ENCODE data around the gene OFD1. TPM values are rescaled to one million over a fixed set of nuclear protein-coding genes. Genes with fewer than 3 reads are reported as not detected.

The OFD1 gene
- total and polyA plus RNA-seq, 7 donors: 3.3 to 9.5 (median 8.2) TPM

- 78 to 79% (median 78%) methylated on average over 4 of the region's 4 CpGs for WGBS, 3 donors
- no peak for ATAC-seq
- intact Hi-C loops (cut with DNase I): no loop called here
These were observed 41.8 kb downstream of the OFD1 start for GRCh38 chrX:13776387-13776786.

DNA sequence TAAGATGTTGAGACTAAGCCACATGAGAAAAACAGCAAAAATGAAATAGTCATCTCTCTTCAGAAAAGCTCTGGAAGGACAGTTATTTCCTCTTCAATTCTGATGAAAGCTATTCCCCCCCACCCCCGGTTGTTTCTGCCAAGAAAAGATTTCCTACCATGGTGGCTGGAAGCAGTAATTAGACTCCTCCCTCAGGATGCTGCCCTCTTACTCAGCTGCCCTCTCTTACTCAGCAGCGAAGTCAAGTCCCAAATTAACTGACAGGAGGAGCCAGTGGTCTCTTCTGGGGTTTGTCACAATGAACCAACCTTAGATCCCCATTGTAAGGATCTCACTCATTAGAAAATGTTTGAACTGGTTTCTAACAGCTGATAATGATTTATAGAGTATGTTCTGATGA is 44.4 kb downstream of the OFD1 start:
- intact Hi-C loops (cut with DNase I): no loop called here
- no peak overlapping the region for H3K4me3 ChIP-seq
- no peaks in the 10 kb centered on the region for H3K9me3 ChIP-seq
- no peak for TF ChIP-seq CTCF (IDR thresholded peaks at IDR 0.05)
- no peak overlapping the region for H3K27ac ChIP-seq
- H3K36me3 ChIP-seq (ENCODE audit: insufficient read depth in 1 of 2, low read depth in 1 of 2): peaks cover 0 to 13% of the 10 kb centered on the region in 2 donors
- H3K27me3 ChIP-seq (ENCODE audit: insufficient read depth in 3 of 3, low read length in 2 of 3): no peaks in the 10 kb centered on the region
- WGBS, 3 donors: 18 to 29% (median 25%) methylated on average over 2 of the region's 2 CpGs
- ATAC-seq (no peak), DNase-seq (no peak)
- H3K4me1 ChIP-seq: no peaks in the 10 kb centered on the region

More at GRCh38 chrX:13776387-13776786, 41.8 kb downstream of the OFD1 start:
- Histone ChIP-seq H3K27me3 (ENCODE audit: insufficient read depth in 3 of 3, low read length in 2 of 3) (no peaks in the 10 kb centered on the region), H3K4me1 (no peaks in the 10 kb centered on the region), H3K36me3 (ENCODE audit: insufficient read depth in 1 of 2, low read depth in 1 of 2) (peaks cover 0 to 29% of the 10 kb centered on the region in 2 donors), H3K9me3 (no peaks in the 10 kb centered on the region), H3K4me3 (no peak overlapping the region), H3K27ac (no peak overlapping the region)
- DNase-seq: no peak
- TF ChIP-seq CTCF (IDR thresholded peaks at IDR 0.05): no peak

DNA sequence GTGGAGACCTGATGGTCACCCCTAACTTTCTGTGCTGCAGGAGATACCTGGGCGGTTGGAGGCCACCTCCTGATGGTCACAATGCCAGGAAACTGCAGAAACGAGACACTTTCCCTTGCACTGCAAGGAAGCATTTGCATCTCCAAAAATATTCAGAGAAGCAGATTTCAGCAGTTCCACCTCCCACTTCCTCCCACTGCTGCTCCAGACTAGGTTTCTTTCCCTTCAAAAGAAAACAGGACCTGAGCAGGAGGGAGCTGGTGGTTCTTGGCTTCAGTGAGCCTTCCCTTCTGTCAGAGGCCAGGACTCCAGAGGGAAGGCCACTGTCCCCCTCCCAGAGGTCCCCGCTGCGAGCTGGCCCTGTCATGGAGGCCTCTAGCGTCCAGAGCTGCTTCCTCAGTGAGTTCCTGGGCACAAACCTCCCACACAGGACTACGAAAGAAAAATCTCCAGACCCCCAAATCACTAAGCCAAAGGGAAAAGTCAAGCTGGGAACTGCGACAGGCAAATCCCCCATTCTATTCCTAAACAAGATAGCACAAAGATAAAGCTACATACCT is 46.4 kb downstream of the OFD1 start:
- 64 to 72% (median 66%) methylated on average over 7 of the region's 7 CpGs for WGBS, 3 donors
- DNase-seq (no peak), ATAC-seq (no peak)
- H3K4me3 ChIP-seq: no peak overlapping the region
- intact Hi-C loops (cut with DNase I): no loop called here
- TF ChIP-seq CTCF (IDR thresholded peaks at IDR 0.05): no peak
- peaks cover 0 to 1% of the 10 kb centered on the region in 2 donors for H3K36me3 ChIP-seq (ENCODE audit: insufficient read depth in 1 of 2, low read depth in 1 of 2)
- H3K4me1 ChIP-seq: no peaks in the 10 kb centered on the region
- no peaks in the 10 kb centered on the region for H3K9me3 ChIP-seq
- H3K27ac ChIP-seq: no peak overlapping the region
- H3K27me3 ChIP-seq (ENCODE audit: insufficient read depth in 3 of 3, low read length in 2 of 3): no peaks in the 10 kb centered on the region

GRCh38 chrX:13786048-13786447 is 51.5 kb downstream of the OFD1 start:
- intact Hi-C loops (cut with DNase I): no loop called here
- H3K4me1 ChIP-seq: no peaks in the 10 kb centered on the region
- no peaks in the 10 kb centered on the region for H3K9me3 ChIP-seq
- no peak overlapping the region for H3K27ac ChIP-seq
- WGBS, 3 donors: 62 to 70% (median 69%) methylated on average over 8 of the region's 8 CpGs
- no peaks in the 10 kb centered on the region for H3K27me3 ChIP-seq (ENCODE audit: insufficient read depth in 3 of 3, low read length in 2 of 3)
- H3K36me3 ChIP-seq (ENCODE audit: insufficient read depth in 1 of 2, low read depth in 1 of 2): no peaks in the 10 kb centered on the region
- no peak for TF ChIP-seq CTCF (IDR thresholded peaks at IDR 0.05)
- DNase-seq: no peak
- no peak for ATAC-seq
- H3K4me3 ChIP-seq: no peak overlapping the region
